ENCODE results near the gene C10orf71.
A peak's percentile ranks its signal among the peaks of the same experiment; 100 is the strongest.

The C10orf71 gene

GRCh38 chr10:49296836-49297235, 2.1 kb upstream of the C10orf71 start:
- H2AFZ ChIP-seq (ENCODE audit: low read length), result no peak overlapping the region
- no peak overlapping the region for H3K27ac ChIP-seq (ENCODE audit: low read depth, low read length, poor library complexity, severe bottlenecking)
- peaks cover 28% of the 10 kb centered on the region for H3K4me1 ChIP-seq (ENCODE audit: insufficient read depth, low read length, severe bottlenecking)
- no peaks in the 10 kb centered on the region for H3K27me3 ChIP-seq (ENCODE audit: insufficient read depth, low read length)
- H3K4me2 ChIP-seq (ENCODE audit: low read length), result no peak overlapping the region
- H3K79me2 ChIP-seq (ENCODE audit: insufficient read depth, low read length), result no peaks in the 10 kb centered on the region
- no peak overlapping the region for H3K4me3 ChIP-seq (ENCODE audit: low read depth, low read length, poor library complexity, severe bottlenecking)
- TF ChIP-seq, protein P1, sequence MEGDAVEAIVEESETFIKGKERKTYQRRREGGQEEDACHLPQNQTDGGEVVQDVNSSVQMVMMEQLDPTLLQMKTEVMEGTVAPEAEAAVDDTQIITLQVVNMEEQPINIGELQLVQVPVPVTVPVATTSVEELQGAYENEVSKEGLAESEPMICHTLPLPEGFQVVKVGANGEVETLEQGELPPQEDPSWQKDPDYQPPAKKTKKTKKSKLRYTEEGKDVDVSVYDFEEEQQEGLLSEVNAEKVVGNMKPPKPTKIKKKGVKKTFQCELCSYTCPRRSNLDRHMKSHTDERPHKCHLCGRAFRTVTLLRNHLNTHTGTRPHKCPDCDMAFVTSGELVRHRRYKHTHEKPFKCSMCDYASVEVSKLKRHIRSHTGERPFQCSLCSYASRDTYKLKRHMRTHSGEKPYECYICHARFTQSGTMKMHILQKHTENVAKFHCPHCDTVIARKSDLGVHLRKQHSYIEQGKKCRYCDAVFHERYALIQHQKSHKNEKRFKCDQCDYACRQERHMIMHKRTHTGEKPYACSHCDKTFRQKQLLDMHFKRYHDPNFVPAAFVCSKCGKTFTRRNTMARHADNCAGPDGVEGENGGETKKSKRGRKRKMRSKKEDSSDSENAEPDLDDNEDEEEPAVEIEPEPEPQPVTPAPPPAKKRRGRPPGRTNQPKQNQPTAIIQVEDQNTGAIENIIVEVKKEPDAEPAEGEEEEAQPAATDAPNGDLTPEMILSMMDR (IDR thresholded peaks at IDR 0.05; ENCODE audit: low read length), result no peak
- TF ChIP-seq EZH2 (IDR thresholded peaks at IDR 0.05; ENCODE audit: borderline replicate concordance, low read length), result no peak
- no peaks in the 10 kb centered on the region for H3F3A ChIP-seq (ENCODE audit: insufficient read depth, low read length)
- H3K9me2 ChIP-seq (ENCODE audit: low read depth, low read length), result no peaks in the 10 kb centered on the region
- no peaks in the 10 kb centered on the region for H3K36me3 ChIP-seq (ENCODE audit: insufficient read depth, low read length)
- H4K20me1 ChIP-seq (ENCODE audit: insufficient read depth, low read length), result no peaks in the 10 kb centered on the region
- H3K9ac ChIP-seq (ENCODE audit: low read length), result no peak overlapping the region
- no peaks in the 10 kb centered on the region for H3K9me3 ChIP-seq (ENCODE audit: low read length)

DNA sequence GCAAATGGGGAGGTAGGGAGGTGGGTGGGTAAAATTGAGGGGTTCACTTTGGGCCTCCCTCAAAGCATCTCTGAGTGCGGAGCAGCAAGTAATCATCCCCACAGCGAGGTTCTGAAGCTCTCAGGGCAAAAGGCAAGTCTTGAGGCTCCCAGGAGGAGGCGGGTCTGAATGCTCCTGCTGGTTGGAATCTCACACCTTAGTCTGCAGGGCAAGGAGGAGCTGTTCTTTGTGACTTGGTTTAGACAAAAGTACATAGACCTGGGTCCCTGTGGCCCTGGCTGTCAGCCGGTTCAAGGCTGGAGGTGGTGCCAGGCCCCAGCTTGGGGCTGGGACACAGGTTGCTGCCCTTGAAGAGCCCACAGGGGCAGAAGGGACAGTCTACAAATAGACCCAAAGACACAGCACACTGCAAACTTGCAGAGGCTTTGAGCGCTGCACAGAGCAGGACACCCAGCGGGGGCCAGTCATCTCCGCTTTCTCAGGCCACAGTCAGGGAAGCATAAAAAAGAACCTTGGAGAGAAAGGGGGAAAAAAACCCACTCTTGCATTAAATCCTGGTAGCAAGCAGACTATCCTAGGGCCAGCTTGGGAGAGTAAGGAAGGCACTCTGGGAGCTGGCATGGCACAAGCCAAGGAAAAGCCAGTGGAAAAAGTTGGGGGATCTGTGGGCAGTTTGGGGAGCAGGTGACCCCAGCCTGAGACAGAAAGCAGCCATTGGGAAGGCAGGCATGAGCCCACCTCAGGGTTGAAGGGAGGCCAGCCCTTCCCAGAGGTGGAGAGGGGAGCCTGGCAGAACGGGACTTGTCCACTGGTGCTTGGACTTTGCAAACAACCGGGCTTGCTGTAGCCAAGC, 926 bp upstream of the C10orf71 start:
- no peaks in the 10 kb centered on the region for H4K20me1 ChIP-seq (ENCODE audit: insufficient read depth, low read length)
- no peaks in the 10 kb centered on the region for H3K9me2 ChIP-seq (ENCODE audit: low read depth, low read length)
- TF ChIP-seq, protein P1 (IDR thresholded peaks at IDR 0.05; ENCODE audit: low read length), result no peak
- TF ChIP-seq EZH2 (IDR thresholded peaks at IDR 0.05; ENCODE audit: borderline replicate concordance, low read length), result no peak
- no peak overlapping the region; the same call in 1 of the 2 replicates for H3K9ac ChIP-seq (ENCODE audit: low read length)
- peak overlapping the region; percentile 76; the same call in 1 of the 2 replicates for H3K4me2 ChIP-seq (ENCODE audit: low read length)
- H3K79me2 ChIP-seq (ENCODE audit: insufficient read depth, low read length), result no peaks in the 10 kb centered on the region
- H3K9me3 ChIP-seq (ENCODE audit: low read length), result no peaks in the 10 kb centered on the region
- H3K27ac ChIP-seq (ENCODE audit: low read depth, low read length, poor library complexity, severe bottlenecking), result no peak overlapping the region
- H3F3A ChIP-seq (ENCODE audit: insufficient read depth, low read length), result no peaks in the 10 kb centered on the region
- H3K36me3 ChIP-seq (ENCODE audit: insufficient read depth, low read length), result no peaks in the 10 kb centered on the region
- peak overlapping the region; percentile 62 for H3K4me3 ChIP-seq (ENCODE audit: low read depth, low read length, poor library complexity, severe bottlenecking)
- peaks cover 28% of the 10 kb centered on the region for H3K4me1 ChIP-seq (ENCODE audit: insufficient read depth, low read length, severe bottlenecking)
- no peak overlapping the region for H2AFZ ChIP-seq (ENCODE audit: low read length)
- H3K27me3 ChIP-seq (ENCODE audit: insufficient read depth, low read length), result no peaks in the 10 kb centered on the region

GRCh38 chr10:49298671-49298982, 343 bp upstream of the C10orf71 start:
- no peaks in the 10 kb centered on the region for H3F3A ChIP-seq (ENCODE audit: insufficient read depth, low read length)
- H3K79me2 ChIP-seq (ENCODE audit: insufficient read depth, low read length), result no peaks in the 10 kb centered on the region
- no peak overlapping the region for H2AFZ ChIP-seq (ENCODE audit: low read length)
- H4K20me1 ChIP-seq (ENCODE audit: insufficient read depth, low read length), result no peaks in the 10 kb centered on the region
- TF ChIP-seq, protein P1 (IDR thresholded peaks at IDR 0.05; ENCODE audit: low read length), result no peak
- TF ChIP-seq EZH2 (IDR thresholded peaks at IDR 0.05; ENCODE audit: borderline replicate concordance, low read length), result no peak
- no peaks in the 10 kb centered on the region for H3K27me3 ChIP-seq (ENCODE audit: insufficient read depth, low read length)
- peak overlapping the region; percentile 76 for H3K4me2 ChIP-seq (ENCODE audit: low read length)
- H3K36me3 ChIP-seq (ENCODE audit: insufficient read depth, low read length), result no peaks in the 10 kb centered on the region
- peak overlapping the region; percentile 84 for H3K27ac ChIP-seq (ENCODE audit: low read depth, low read length, poor library complexity, severe bottlenecking)
- no peaks in the 10 kb centered on the region for H3K9me2 ChIP-seq (ENCODE audit: low read depth, low read length)
- H3K9me3 ChIP-seq (ENCODE audit: low read length), result no peaks in the 10 kb centered on the region
- peak overlapping the region; percentile 62 for H3K4me3 ChIP-seq (ENCODE audit: low read depth, low read length, poor library complexity, severe bottlenecking)
- peak overlapping the region; percentile 55; the same call in 1 of the 2 replicates for H3K9ac ChIP-seq (ENCODE audit: low read length)
- peaks cover 28% of the 10 kb centered on the region for H3K4me1 ChIP-seq (ENCODE audit: insufficient read depth, low read length, severe bottlenecking)

Measured in OCI-LY1 (cell line).